Transverse colon (tissue), 4 donors: ENCODE results near the gene RAPGEF4. TPM values are rescaled to one million over a fixed set of nuclear protein-coding genes. Genes with fewer than 3 reads are reported as not detected.

ENCODE experiments used
- DNase-seq: peaks from one replicate; pipeline ENCODE4 v3.0.0-alpha.2; 2019
- H3K27ac ChIP-seq, 4 donors: fragments of 200-600 bp; sonication (generic); 2 replicates each; pipeline ENCODE4 v1.5.1; 2016 to 2018; ENCODE audit warnings: inconsistent platforms in 4 of 4
- H3K27me3 ChIP-seq: fragments of 200-600 bp; sonication (generic); 2 replicates; pipeline ENCODE4 v1.5.1; 2017; ENCODE audit warnings: inconsistent platforms
- H3K36me3 ChIP-seq, 4 donors: fragments of 200-600 bp; sonication (generic); 2 replicates each; pipeline ENCODE4 v1.5.1; 2017 to 2019; ENCODE audit warnings: inconsistent platforms in 4 of 4
- H3K4me1 ChIP-seq, 4 donors: fragments of 200-600 bp; sonication (generic); 2 replicates each; pipeline ENCODE4 v1.5.1; 2017 to 2020; ENCODE audit warnings: inconsistent platforms in 4 of 4
- H3K4me3 ChIP-seq, 4 donors: fragments of 200-600 bp; sonication (generic); 1 replicate in 1 of 4; 2 replicates in 3 of 4; pipeline versions ENCODE4 v1.5.1 to v1.6.1; 2017 to 2019; ENCODE audit warnings: inconsistent platforms in 4 of 4
- H3K9me3 ChIP-seq, 2 donors: fragments of 200-600 bp; sonication (generic); 2 replicates each; pipeline ENCODE4 v1.5.1; 2017 to 2019; ENCODE audit warnings: inconsistent platforms in 2 of 2
- CTCF ChIP-seq, 5 experiments: fragments of 200-600 bp in 3 of 5; fragments of 450-650 bp in 2 of 5; sonication (generic) in 3 of 5; IDR thresholded peaks; 1 replicate in 2 of 5; 2 replicates in 3 of 5; pipeline ENCODE4 v1.5.1; 2016 to 2017; ENCODE audit warnings: antibody characterized with exemption in 5 of 5, inconsistent platforms in 3 of 5, mild to moderate bottlenecking in 2 of 5, moderate library complexity in 1 of 5
- EP300 ChIP-seq: sonication (generic); formaldehyde crosslinking; IDR thresholded peaks from one replicate; pipeline ENCODE4 v1.6.1; 2017; ENCODE audit warnings: antibody characterized with exemption, low read depth
- POLR2A ChIP-seq: fragments of 450-650 bp; IDR thresholded peaks from one replicate; pipeline ENCODE4 v1.6.1; 2016; ENCODE audit warnings: antibody characterized with exemption, mild to moderate bottlenecking, moderate library complexity
- POLR2AphosphoS5 ChIP-seq, 3 donors: sonication (generic); formaldehyde crosslinking; IDR thresholded peaks; one replicate each; pipeline ENCODE4 v1.6.1; 2016; ENCODE audit warnings: antibody characterized with exemption in 3 of 3
- WGBS, 2 donors: methylation state at CpG; one replicate each; pipeline ENCODE4 v1.1.5; 2018; ENCODE audit warnings: low coverage in 1 of 2; 5-methylcytosine and 5-hydroxymethylcytosine counted together
- in situ Hi-C, 4 donors: fragments of 200-750 bp; cut with MboI; loops; one replicate each; pipeline versions ENCODE4 v1.15.0 to v1.15.1; 2017; ENCODE audit warnings: low sequenced_read_pairs in 3 of 4, low pct_ligation_motif_present in 1 of 4, low pct_unique_long_range_greater_than_20kb in 1 of 4
- intact Hi-C: fragments of 100-400 bp; cut with DNase I; formaldehyde crosslinking; loops from one replicate; pipeline ENCODE4 v1.15.1; 2023; ENCODE audit warnings: low total_unique reads
- total RNA-seq, 4 donors: library from RNA; depleted of rRNA; stranded (reverse); fragments of >200 nt; gene quantifications; one replicate each; pipeline ENCODE4 v1.1.0, GENCODE V29; 2016

The RAPGEF4 gene
- total RNA-seq, 4 donors from 2014 or later, result 1.4 to 12.3 (median 2.2) TPM; not detected in 1

DNA sequence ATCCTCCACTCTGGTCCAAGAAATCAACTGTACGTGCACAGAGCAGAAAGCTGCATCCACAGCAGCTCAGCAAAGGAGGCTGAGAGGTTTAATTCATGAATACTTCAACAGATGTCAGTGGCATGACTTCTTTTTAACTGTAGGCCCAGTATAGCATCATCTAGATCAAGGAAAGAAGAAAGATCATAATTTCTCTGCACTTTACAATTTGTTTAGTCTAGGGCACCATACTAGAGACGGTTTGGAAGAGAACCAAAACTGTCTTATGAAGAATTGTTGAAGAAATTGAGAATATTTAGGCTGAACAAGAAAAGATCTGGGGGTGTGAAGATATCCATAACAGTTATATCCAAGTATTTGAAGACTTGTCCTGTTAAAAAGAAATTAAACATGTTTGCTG, 309.5 kb downstream of the RAPGEF4 start:
- DNase-seq, result no peak
- H3K27me3 ChIP-seq, result no peaks in the 10 kb centered on the region
- no peaks in the 10 kb centered on the region for H3K36me3 ChIP-seq
- no peak overlapping the region for H3K4me3 ChIP-seq
- in situ Hi-C loops (loop anchor here in 2 of 4 donors (25.0 kb wide), 3 partner anchors 317 to 1292 kb away; partner anchors contain the start of genes CDCA7 (in 1 of the 2) and SP9 (in 1 of the 2)), intact Hi-C loops (no loop called here)
- no peak for TF ChIP-seq POLR2AphosphoS5 (IDR thresholded peaks at IDR 0.05)
- no peak for TF ChIP-seq CTCF (IDR thresholded peaks at IDR 0.05)
- no peak for TF ChIP-seq EP300
- TF ChIP-seq POLR2A, result no peak
- peaks cover 13 to 32% (median 23%) of the 10 kb centered on the region in 4 donors for H3K4me1 ChIP-seq
- peak overlapping the region in 1 of 4 donors; percentile 49 for H3K27ac ChIP-seq
- WGBS, 2 donors, result 47 to 75% methylated on average over 2 of the region's 2 CpGs
- no peaks in the 10 kb centered on the region for H3K9me3 ChIP-seq

DNA sequence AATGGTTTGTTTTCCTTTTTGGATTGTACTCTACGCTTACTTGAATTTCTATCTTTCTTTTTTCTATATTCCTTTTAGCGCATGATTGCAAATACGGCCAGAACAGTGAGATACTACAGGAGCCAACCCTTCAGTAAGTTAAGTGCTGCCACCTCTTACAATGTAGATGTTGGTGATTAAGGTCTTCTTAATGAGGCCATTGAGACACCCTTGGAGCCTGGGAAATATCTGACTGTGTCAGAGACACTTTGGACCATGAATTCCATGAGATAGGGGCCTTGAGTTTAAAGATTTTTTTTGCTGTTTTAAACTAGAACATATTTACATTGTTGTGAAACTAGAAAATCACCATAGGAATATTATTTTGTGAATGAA, 312.9 kb downstream of the RAPGEF4 start:
- Histone ChIP-seq H3K4me1 (peaks cover 15 to 38% (median 23%) of the 10 kb centered on the region in 4 donors), H3K4me3 (no peak overlapping the region), H3K27me3 (no peaks in the 10 kb centered on the region), H3K27ac (peak overlapping the region; percentile 71 to 80 (median 74)), H3K9me3 (no peaks in the 10 kb centered on the region), H3K36me3 (no peaks in the 10 kb centered on the region)
- TF ChIP-seq POLR2A (no peak), POLR2AphosphoS5 (IDR thresholded peaks at IDR 0.05) (no peak), CTCF (IDR thresholded peaks at IDR 0.05) (no peak), EP300 (no peak)
- intact Hi-C loops (no loop called here), in situ Hi-C loops (loop anchor here in 2 of 4 donors (25.0 kb wide), 3 partner anchors 314 to 1289 kb away; partner anchors contain the start of genes CDCA7 (in 1 of the 2) and SP9 (in 1 of the 2))
- DNase-seq, result no peak
- WGBS, 2 donors, result 81 to 92% methylated on average over 3 of the region's 3 CpGs

GRCh38 chr2:173048897-173049661, 313.4 kb downstream of the RAPGEF4 start:
- 7 to 11% methylated on average over 4 of the region's 4 CpGs for WGBS, 2 donors
- Histone ChIP-seq H3K4me3 (no peak overlapping the region), H3K36me3 (no peaks in the 10 kb centered on the region), H3K27me3 (no peaks in the 10 kb centered on the region), H3K9me3 (no peaks in the 10 kb centered on the region), H3K4me1 (peaks cover 15 to 38% (median 23%) of the 10 kb centered on the region in 4 donors), H3K27ac (peak overlapping the region; percentile 71 to 80 (median 74))
- TF ChIP-seq POLR2AphosphoS5 (IDR thresholded peaks at IDR 0.05), result peak; percentile 27 to 81 (median 77)
- no peak for TF ChIP-seq POLR2A
- TF ChIP-seq CTCF (IDR thresholded peaks at IDR 0.05), result no peak
- TF ChIP-seq EP300, result peak; percentile 17
- peak; percentile 59 for DNase-seq
- in situ Hi-C loops (loop anchor here in 2 of 4 donors (25.0 kb wide), 3 partner anchors 313 to 1288 kb away; partner anchors contain the start of genes CDCA7 (in 1 of the 2) and SP9 (in 1 of the 2)), intact Hi-C loops (no loop called here)

- Histone ChIP-seq H3K27ac (peak overlapping the region; percentile 71 to 80 (median 74)), H3K4me1 (peaks cover 15 to 31% (median 21%) of the 10 kb centered on the region in 4 donors), H3K36me3 (no peaks in the 10 kb centered on the region), H3K4me3 (no peak overlapping the region), H3K9me3 (no peaks in the 10 kb centered on the region), H3K27me3 (no peaks in the 10 kb centered on the region)
- WGBS, 2 donors, result 38 to 53% methylated on average over 3 of the region's 3 CpGs
- intact Hi-C loops, result no loop called here
- DNase-seq, result no peak
- TF ChIP-seq POLR2A (no peak), CTCF (IDR thresholded peaks at IDR 0.05) (no peak), POLR2AphosphoS5 (IDR thresholded peaks at IDR 0.05) (no peak), EP300 (no peak)
- in situ Hi-C loops, result loop anchor here in 2 of 4 donors (25.0 kb wide), 3 partner anchors 312 to 1287 kb away; partner anchors contain the start of genes CDCA7 (in 1 of the 2) and SP9 (in 1 of the 2)
Measured at GRCh38 chr2:173049831-173050230, 314.2 kb downstream of the RAPGEF4 start.
